AG09309 (cell line): ENCODE results near the gene ZNF581.

Experiments
- DNase-seq: peaks from one replicate; pipeline ENCODE4 v3.0.0-alpha.2; 2010; ENCODE audit warnings: low read depth
- H3K4me3 ChIP-seq: 2 replicates; pipeline ENCODE4 v1.5.1; 2011; ENCODE audit warnings: mild to moderate bottlenecking, low read depth, low read length, moderate library complexity; ENCODE audit not compliant: control insufficient read depth
- TF ChIP-seq, protein P1 (sequence below): IDR thresholded peaks from 2 replicates; pipeline ENCODE4 v1.5.1; 2011; ENCODE audit warnings: mild to moderate bottlenecking, low read depth, low read length, inconsistent platforms; ENCODE audit not compliant: insufficient read depth, control insufficient read depth; ENCODE audit errors: missing control alignments

ZNF581 gene

DNA sequence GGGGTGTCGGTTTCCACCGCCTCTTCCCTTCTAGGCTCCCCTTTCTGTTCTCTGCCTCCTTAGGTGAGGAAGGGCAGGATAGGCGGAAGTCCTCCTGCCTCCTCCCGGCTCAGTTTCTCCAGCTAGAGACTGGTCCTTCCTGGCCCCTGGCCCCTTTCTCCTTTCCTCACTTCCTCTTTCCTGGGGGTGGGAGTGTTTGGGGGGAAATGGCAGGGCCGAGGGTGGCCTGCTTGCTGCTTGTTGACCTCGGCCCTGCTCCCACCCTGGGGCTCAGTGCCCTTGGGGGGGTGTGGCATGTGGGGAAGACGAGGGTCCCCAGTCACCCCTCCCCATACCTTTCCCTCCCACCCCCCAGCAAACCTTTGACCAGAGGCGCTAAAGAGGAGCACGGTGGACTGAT, 16.4 kb downstream of the ZNF581 start:
- no peak overlapping the region for H3K4me3 ChIP-seq
- DNase-seq, result no peak
- TF ChIP-seq, protein P1, sequence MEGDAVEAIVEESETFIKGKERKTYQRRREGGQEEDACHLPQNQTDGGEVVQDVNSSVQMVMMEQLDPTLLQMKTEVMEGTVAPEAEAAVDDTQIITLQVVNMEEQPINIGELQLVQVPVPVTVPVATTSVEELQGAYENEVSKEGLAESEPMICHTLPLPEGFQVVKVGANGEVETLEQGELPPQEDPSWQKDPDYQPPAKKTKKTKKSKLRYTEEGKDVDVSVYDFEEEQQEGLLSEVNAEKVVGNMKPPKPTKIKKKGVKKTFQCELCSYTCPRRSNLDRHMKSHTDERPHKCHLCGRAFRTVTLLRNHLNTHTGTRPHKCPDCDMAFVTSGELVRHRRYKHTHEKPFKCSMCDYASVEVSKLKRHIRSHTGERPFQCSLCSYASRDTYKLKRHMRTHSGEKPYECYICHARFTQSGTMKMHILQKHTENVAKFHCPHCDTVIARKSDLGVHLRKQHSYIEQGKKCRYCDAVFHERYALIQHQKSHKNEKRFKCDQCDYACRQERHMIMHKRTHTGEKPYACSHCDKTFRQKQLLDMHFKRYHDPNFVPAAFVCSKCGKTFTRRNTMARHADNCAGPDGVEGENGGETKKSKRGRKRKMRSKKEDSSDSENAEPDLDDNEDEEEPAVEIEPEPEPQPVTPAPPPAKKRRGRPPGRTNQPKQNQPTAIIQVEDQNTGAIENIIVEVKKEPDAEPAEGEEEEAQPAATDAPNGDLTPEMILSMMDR, result no peak

DNA sequence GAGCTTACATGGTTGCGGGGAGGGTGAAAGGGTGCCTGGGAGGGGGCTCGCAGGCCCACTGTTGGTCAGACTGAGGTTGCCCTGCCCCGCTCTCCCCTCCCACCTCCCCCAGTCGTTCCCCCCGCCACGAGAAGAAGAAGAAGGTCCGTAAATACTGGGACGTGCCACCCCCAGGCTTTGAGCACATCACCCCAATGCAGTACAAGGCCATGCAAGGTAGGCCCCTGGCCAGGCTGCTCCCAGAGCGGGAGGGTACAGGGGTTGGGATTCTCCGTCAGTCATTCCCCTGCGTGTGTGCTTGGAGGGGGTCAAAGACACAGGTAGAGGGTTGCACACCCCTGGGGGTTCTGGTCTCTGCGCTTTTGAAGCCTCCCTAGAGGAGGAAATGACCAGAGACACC, 17.0 kb downstream of the ZNF581 start:
- H3K4me3 ChIP-seq, result no peak overlapping the region
- no peak for DNase-seq
- TF ChIP-seq, protein P1, result no peak

DNA sequence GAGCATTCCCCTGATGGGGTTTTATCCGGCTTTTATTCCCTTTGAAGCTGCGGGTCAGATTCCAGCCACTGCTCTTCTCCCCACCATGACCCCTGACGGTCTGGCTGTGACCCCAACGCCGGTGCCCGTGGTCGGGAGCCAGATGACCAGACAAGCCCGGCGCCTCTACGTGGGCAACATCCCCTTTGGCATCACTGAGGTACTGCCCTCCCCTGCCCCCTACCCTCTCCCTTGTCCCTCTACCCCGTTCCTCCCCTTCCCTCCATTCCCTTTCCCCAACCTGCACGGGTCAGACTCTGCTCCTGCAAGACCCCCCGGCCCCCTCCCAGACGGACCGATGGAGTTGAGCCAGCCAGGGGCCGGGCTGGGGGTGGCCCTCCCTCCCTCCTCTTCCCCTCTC, 17.5 kb downstream of the ZNF581 start:
- H3K4me3 ChIP-seq, result no peak overlapping the region
- TF ChIP-seq, protein P1, result no peak
- no peak for DNase-seq

DNA sequence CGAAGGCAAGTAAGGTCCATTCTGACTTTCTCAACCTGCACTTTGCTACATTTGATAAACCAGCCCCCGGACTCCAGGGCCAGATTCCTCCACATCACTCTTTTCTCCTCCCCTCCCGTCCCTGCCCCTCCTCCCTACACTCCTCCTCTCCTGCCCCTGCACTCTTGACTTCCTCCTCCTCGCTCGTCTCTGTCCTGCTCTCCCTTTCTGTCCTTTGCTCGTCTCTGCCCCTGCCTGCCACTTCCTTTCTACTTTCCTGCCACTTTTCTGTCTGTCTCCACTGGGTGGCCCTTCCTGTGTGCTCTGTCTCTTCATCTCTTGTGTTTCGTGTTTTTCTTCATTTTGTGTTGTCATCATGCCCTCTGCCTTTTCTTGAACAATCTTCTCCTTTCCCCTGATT, 18.4 kb downstream of the ZNF581 start:
- no peak for DNase-seq
- TF ChIP-seq, protein P1, result no peak
- no peak overlapping the region for H3K4me3 ChIP-seq

DNA sequence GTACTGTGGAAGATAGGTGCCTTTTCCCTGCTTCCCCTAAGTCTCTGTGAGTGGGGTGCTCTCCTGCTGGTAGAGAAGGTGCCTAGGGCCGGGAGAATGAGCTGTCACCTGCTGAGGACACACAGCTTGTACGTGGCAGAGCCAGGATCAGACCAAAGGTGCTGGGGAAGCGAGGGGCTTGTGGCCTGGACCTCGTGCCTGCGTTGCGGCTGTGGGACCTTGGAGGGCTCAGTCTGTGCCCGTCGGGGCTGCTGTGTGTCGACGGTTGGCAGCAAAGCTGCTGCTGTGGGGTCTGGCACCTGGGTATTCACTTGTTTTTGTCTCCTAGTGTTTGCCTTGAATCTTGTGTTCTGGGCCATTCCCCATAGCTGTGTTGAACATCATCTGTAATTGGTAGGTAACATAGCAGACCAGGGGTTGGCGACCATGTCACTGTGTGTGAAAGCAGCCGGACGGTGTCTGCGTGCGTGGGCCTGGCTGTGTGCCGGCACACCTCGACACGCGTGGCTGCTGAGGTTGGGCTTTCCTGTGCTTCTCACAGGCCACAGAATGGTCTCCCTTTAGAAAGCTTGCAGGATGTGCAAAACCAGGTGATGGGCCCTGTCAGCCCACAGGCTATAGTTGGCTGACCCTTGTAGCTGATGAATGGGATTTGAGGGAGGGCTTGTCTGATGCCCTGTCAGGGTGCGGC, 20.5 kb downstream of the ZNF581 start:
- H3K4me3 ChIP-seq, result no peak overlapping the region
- no peak for DNase-seq
- TF ChIP-seq, protein P1, result no peak

DNA sequence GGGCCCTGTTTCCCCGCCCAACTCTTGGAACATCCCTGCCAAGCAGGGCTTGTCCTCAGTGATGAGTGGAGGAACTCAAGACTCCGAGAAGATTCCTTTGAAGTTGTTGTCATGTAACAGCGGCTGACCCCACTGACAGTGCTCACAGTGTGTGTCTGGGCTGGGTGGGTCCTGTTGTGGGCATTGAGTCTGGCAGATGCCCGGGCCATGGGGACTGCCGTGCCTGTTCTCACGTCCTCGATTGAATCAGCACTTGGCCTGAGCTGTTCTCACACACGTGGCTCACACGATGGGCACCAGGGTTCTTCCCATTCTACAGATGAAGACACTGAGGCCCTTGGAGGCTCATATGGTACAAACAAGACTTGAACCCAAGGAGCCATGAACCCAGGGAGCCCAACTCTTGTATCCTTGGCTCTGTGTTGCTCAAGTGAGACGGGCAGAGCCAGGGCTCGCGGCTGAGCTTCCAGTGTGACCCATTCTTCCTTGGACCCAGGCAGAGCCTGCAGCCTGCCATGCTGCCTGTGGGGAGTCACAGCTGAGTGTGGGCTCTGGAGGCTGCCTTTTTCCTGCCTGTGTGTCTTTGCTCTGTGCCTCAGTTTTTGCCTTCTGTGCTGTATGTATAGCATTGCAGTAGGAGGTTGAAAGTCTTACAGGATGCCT, 23.0 kb downstream of the ZNF581 start:
- DNase-seq, result no peak
- TF ChIP-seq, protein P1, result no peak
- no peak overlapping the region for H3K4me3 ChIP-seq

DNA sequence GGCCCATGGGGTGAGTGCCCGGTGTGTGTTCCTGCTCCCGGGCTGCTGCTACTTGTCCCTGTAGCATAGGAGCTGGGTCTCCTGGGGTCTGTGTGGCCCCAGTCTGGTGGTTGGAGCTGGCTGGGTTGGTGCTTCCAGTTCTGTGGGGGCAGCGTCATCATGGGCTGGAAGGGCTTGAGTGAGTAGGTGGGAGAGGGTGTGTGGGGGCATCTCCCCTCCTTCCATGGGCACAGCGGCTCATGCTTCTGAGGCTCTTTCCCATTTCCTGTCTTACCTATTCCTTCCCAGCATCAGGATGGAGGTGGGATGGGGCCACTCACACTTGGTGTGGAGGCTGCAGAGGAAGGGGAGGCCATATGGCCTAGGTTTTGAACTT, 23.5 kb downstream of the ZNF581 start:
- TF ChIP-seq, protein P1, result no peak
- DNase-seq, result no peak
- H3K4me3 ChIP-seq, result no peak overlapping the region
